H9 (cell line): ENCODE data around the gene LMO4. TPM values are rescaled to one million over a fixed set of nuclear protein-coding genes. Genes with fewer than 3 reads are reported as not detected.
A peak's percentile ranks its signal among the peaks of the same experiment; 100 is the strongest.

Experiments used
- DNase-seq: peaks from one replicate; pipeline ENCODE4 v3.0.0-alpha.2; 2017
- H2AFZ ChIP-seq: one replicate; pipeline ENCODE4 v1.6.1; 2013; ENCODE audit warnings: mild to moderate bottlenecking, low read length, control low read depth, moderate library complexity
- H2AK5ac ChIP-seq: 2 replicates; pipeline ENCODE4 v1.6.1; 2013; ENCODE audit warnings: low read length, control low read depth, mixed read lengths; ENCODE audit not compliant: insufficient read length
- H2BK120ac ChIP-seq: one replicate; pipeline ENCODE4 v1.6.1; 2013; ENCODE audit warnings: low read depth, mild to moderate bottlenecking, low read length, control low read depth, inconsistent platforms; ENCODE audit not compliant: poor library complexity, severe bottlenecking
- H2BK12ac ChIP-seq: 2 replicates; pipeline ENCODE4 v1.6.1; 2013; ENCODE audit warnings: low read length, control low read depth, mixed read lengths, low read depth; ENCODE audit not compliant: insufficient read length
- H2BK15ac ChIP-seq: 2 replicates; pipeline ENCODE4 v1.6.1; 2013; ENCODE audit warnings: low read depth, low read length, control low read depth
- H2BK20ac ChIP-seq: one replicate; pipeline ENCODE4 v1.6.1; 2013; ENCODE audit warnings: low read depth, mild to moderate bottlenecking, low read length, control low read depth, inconsistent platforms; ENCODE audit not compliant: poor library complexity, severe bottlenecking
- H2BK5ac ChIP-seq: 2 replicates; pipeline ENCODE4 v1.6.1; 2013; ENCODE audit warnings: low read length, control low read depth, mixed read lengths; ENCODE audit not compliant: insufficient read length
- H3K14ac ChIP-seq: 2 replicates; pipeline ENCODE4 v1.6.1; 2013; ENCODE audit warnings: low read length, control low read depth; ENCODE audit not compliant: insufficient read depth
- H3K18ac ChIP-seq: 2 replicates; pipeline ENCODE4 v1.6.1; 2013; ENCODE audit warnings: low read depth, mild to moderate bottlenecking, mixed read lengths, low read length, control low read depth; ENCODE audit not compliant: insufficient read length
- H3K23ac ChIP-seq: 2 replicates; pipeline ENCODE4 v1.6.1; 2013; ENCODE audit warnings: low read length, control low read depth, mixed read lengths, low read depth; ENCODE audit not compliant: insufficient read length
- H3K23me2 ChIP-seq: 2 replicates; pipeline ENCODE4 v1.6.1; 2013; ENCODE audit warnings: low read depth, mild to moderate bottlenecking, mixed read lengths, low read length, control low read depth; ENCODE audit not compliant: insufficient read length, poor library complexity, severe bottlenecking
- H3K27ac ChIP-seq: 2 replicates; pipeline ENCODE4 v1.5.1; 2013; ENCODE audit warnings: low read length, control low read depth, mixed read lengths, low read depth; ENCODE audit not compliant: insufficient read length
- H3K27me3 ChIP-seq: 2 replicates; pipeline ENCODE4 v1.6.1; 2013; ENCODE audit warnings: low read length, control low read depth, inconsistent platforms; ENCODE audit not compliant: insufficient read depth
- H3K4ac ChIP-seq: 2 replicates; pipeline ENCODE4 v1.6.1; 2013; ENCODE audit warnings: low read depth, mild to moderate bottlenecking, control low read depth, inconsistent platforms, low read length, moderate library complexity
- H3K4me1 ChIP-seq: 2 replicates; pipeline ENCODE4 v1.6.1; 2013; ENCODE audit warnings: low read length, control low read depth, inconsistent platforms; ENCODE audit not compliant: insufficient read depth
- H3K4me2 ChIP-seq: 2 replicates; pipeline ENCODE4 v1.6.1; 2013; ENCODE audit warnings: low read length, control low read depth, mixed read lengths; ENCODE audit not compliant: insufficient read length, insufficient read depth
- H3K56ac ChIP-seq: 2 replicates; pipeline ENCODE4 v1.6.1; 2013; ENCODE audit warnings: low read depth, mild to moderate bottlenecking, mixed read lengths, low read length, control low read depth; ENCODE audit not compliant: insufficient read length
- H3K79me1 ChIP-seq: 2 replicates; pipeline ENCODE4 v1.6.1; 2013; ENCODE audit warnings: low read depth, mild to moderate bottlenecking, moderate library complexity, low read length, control low read depth, inconsistent platforms; ENCODE audit not compliant: insufficient read depth, poor library complexity, severe bottlenecking
- H3K79me2 ChIP-seq: 2 replicates; pipeline ENCODE4 v1.6.1; 2013; ENCODE audit warnings: low read length, control low read depth, inconsistent platforms; ENCODE audit not compliant: insufficient read depth
- H3K9ac ChIP-seq: 2 replicates; pipeline ENCODE4 v1.6.1; 2013; ENCODE audit warnings: low read length, control low read depth, mixed read lengths; ENCODE audit not compliant: insufficient read length; ENCODE audit errors: extremely low read depth
- H3K9me3 ChIP-seq: one replicate; pipeline ENCODE4 v1.6.1; 2013; ENCODE audit warnings: low read depth, low read length, inconsistent platforms; ENCODE audit not compliant: control insufficient read depth
- H3T11ph ChIP-seq: one replicate; pipeline ENCODE4 v1.6.1; 2013; ENCODE audit warnings: mild to moderate bottlenecking, low read length, control low read depth, inconsistent platforms
- H4K20me1 ChIP-seq: one replicate; pipeline ENCODE4 v1.6.1; 2013; ENCODE audit not compliant: control insufficient read depth, insufficient read length, insufficient read depth
- H4K5ac ChIP-seq: 2 replicates; pipeline ENCODE4 v1.6.1; 2013; ENCODE audit warnings: low read depth, mild to moderate bottlenecking, mixed read lengths, low read length, control low read depth; ENCODE audit not compliant: insufficient read length
- H4K8ac ChIP-seq: replicated peaks from 2 replicates; pipeline ENCODE4 v1.6.1; 2013; ENCODE audit warnings: low read length, control low read depth, mixed read lengths, low read depth; ENCODE audit not compliant: insufficient read length
- H4K91ac ChIP-seq: 2 replicates; pipeline ENCODE4 v1.6.1; 2013; ENCODE audit warnings: low read depth, mild to moderate bottlenecking, moderate library complexity, mixed read lengths, low read length, control low read depth; ENCODE audit not compliant: insufficient read length
- H3K27ac Mint-ChIP-seq, 3 experiments: 2 replicates in 2 of 3; 3 replicates in 1 of 3; pipeline ENCODE4 v1.8.0; 2020 to 2021; ENCODE audit warnings: mixed read lengths in 3 of 3, mild to moderate bottlenecking in 1 of 3, moderate library complexity in 1 of 3
- H3K27me3 Mint-ChIP-seq: 2 replicates; pipeline ENCODE4 v1.8.0; 2021; ENCODE audit warnings: low read depth, mild to moderate bottlenecking, moderate library complexity, mixed read lengths
- H3K36me3 Mint-ChIP-seq, 3 experiments: 2 replicates in 2 of 3; 3 replicates in 1 of 3; pipeline ENCODE4 v1.8.0; 2020 to 2021; ENCODE audit warnings: low read depth in 3 of 3, mixed read lengths in 3 of 3; ENCODE audit not compliant: insufficient read depth in 1 of 3
- H3K4me1 Mint-ChIP-seq, 2 experiments: 2 replicates each; pipeline ENCODE4 v1.8.0; 2020; ENCODE audit warnings: mixed read lengths in 2 of 2
- H3K4me3 Mint-ChIP-seq, 2 experiments: 2 replicates in 1 of 2; 3 replicates in 1 of 2; pipeline ENCODE4 v1.8.0; 2020 to 2021; ENCODE audit warnings: mild to moderate bottlenecking in 2 of 2, mixed read lengths in 2 of 2, moderate library complexity in 1 of 2
- H3K9me3 Mint-ChIP-seq, 2 experiments: 2 replicates in 1 of 2; 3 replicates in 1 of 2; pipeline ENCODE4 v1.8.0; 2020; ENCODE audit warnings: mild to moderate bottlenecking in 2 of 2, mixed read lengths in 2 of 2, moderate library complexity in 1 of 2
- CTCF ChIP-seq: fragments of 200-600 bp; sonication (generic); conservative IDR thresholded peaks from 3 replicates; pipeline ENCODE4 v1.8.0; 2021; ENCODE audit warnings: antibody characterized with exemption, mild to moderate bottlenecking
- WGBS: extraction: QIAGEN DNeasy Blood & Tissue Kit; methylation state at CpG from one replicate; pipeline ENCODE4 v1.1.7; 2013; ENCODE audit warnings: missing lambda C conversion rate, low lambda C conversion rate, mixed read lengths; ENCODE audit not compliant: insufficient read length; ENCODE audit errors: extremely low coverage; 5-methylcytosine and 5-hydroxymethylcytosine counted together
- total RNA-seq: library from RNA; stranded (reverse); gene quantifications from 2 replicates; pipeline ENCODE4 v1.2.1, GENCODE V29; 2021

The LMO4 gene
- total RNA-seq, 1 experiment from 2014 or later: 64.9 TPM

- Histone ChIP-seq H3K18ac (no peak overlapping the region), H2BK12ac (no peak overlapping the region), H3K23me2 (no peaks in the 10 kb centered on the region), H3K4me2 (no peak overlapping the region), H4K8ac (no peak overlapping the region), H2AK5ac (no peak overlapping the region), H3K4ac (no peak overlapping the region), H4K20me1 (no peaks in the 10 kb centered on the region), H2BK5ac (no peak overlapping the region), H4K91ac (no peak overlapping the region), H3K79me1 (peaks cover 9% of the 10 kb centered on the region), H2BK15ac (no peak overlapping the region), H2BK120ac (no peak overlapping the region), H2AFZ (no peak overlapping the region), H2BK20ac (no peak overlapping the region), H3K14ac (no peak overlapping the region), H3K56ac (no peak overlapping the region), H3T11ph (no peak overlapping the region), H3K9me3 (no peaks in the 10 kb centered on the region), H3K79me2 (peaks cover 15% of the 10 kb centered on the region; the same call in 1 of the 2 replicates), H3K9ac (no peak overlapping the region), H3K4me1 (peaks cover 5% of the 10 kb centered on the region; the same call in 1 of the 2 replicates), H3K23ac (no peak overlapping the region), H3K27me3 (no peaks in the 10 kb centered on the region), H3K27ac (no peak overlapping the region), H4K5ac (no peak overlapping the region)
- WGBS: no CpG with 5 or more reads among the region's 5 CpGs
- peaks cover 42 to 57% (median 53%) of the 10 kb centered on the region in 3 experiments; a peak in 6 of 7 replicates for H3K36me3 Mint-ChIP-seq
- H3K9me3 Mint-ChIP-seq: no peaks in the 10 kb centered on the region; a peak in 1 of 5 replicates
- H3K27me3 Mint-ChIP-seq: no peaks in the 10 kb centered on the region; the same call in 1 of the 2 replicates
- no peak for TF ChIP-seq CTCF
- DNase-seq: no peak
- peaks cover 50 to 56% of the 10 kb centered on the region in 2 experiments for H3K4me1 Mint-ChIP-seq
- 0 out of 7 replicates have a peak overlapping the region, but pooled peaks of 2 of the 3 experiments have one; percentile 17 to 19 for H3K27ac Mint-ChIP-seq
- H3K4me3 Mint-ChIP-seq: no peak overlapping the region
Measured at GRCh38 chr1:87337606-87338005, 8.9 kb downstream of the LMO4 start.
